ENCODE results near the gene CCDC159. TPM values are rescaled to one million over a fixed set of nuclear protein-coding genes. Genes with fewer than 3 reads are reported as not detected.

The CCDC159 gene
- polyA plus RNA-seq, 1 donor (not counting 4 experiments of a cell fraction or from before 2014, with no cell fraction given) = 6.4 TPM

- Histone ChIP-seq H2AFZ (ENCODE audit: control insufficient read depth, low read length) (no peak overlapping the region), H3K36me3 (ENCODE audit: control insufficient read depth in 2 of 2, extremely low read depth in 1 of 2, insufficient read depth in 2 of 2, low read length in 2 of 2) (no peaks in the 10 kb centered on the region), H3K9me3 (ENCODE audit: control insufficient read depth, low read depth, low read length) (no peaks in the 10 kb centered on the region), H3K27ac (ENCODE audit: control insufficient read depth, insufficient read depth, low read length) (no peak overlapping the region), H3K4me1 (ENCODE audit: control insufficient read depth, extremely low read depth, insufficient read depth, low read length) (no peaks in the 10 kb centered on the region), H4K20me1 (ENCODE audit: control insufficient read depth, extremely low read depth, insufficient read depth, low read length) (no peaks in the 10 kb centered on the region), H3K27me3 (ENCODE audit: control insufficient read depth, extremely low read depth, insufficient read depth, low read length) (no peaks in the 10 kb centered on the region), H3K4me2 (ENCODE audit: control insufficient read depth, extremely low read depth, insufficient read depth, low read depth, low read length) (no peak overlapping the region), H3K9me1 (ENCODE audit: control insufficient read depth, extremely low read depth, insufficient read depth, low read length) (no peaks in the 10 kb centered on the region), H3K9ac (ENCODE audit: control insufficient read depth, extremely low read depth, insufficient read depth, low read length) (no peak overlapping the region), H3K4me3 (ENCODE audit: control insufficient read depth in 2 of 3, extremely low read depth in 1 of 3, insufficient read depth in 2 of 3, low read depth in 1 of 3, low read length in 3 of 3) (no peak overlapping the region), H3K79me2 (ENCODE audit: control insufficient read depth, insufficient read depth, low read length) (no peaks in the 10 kb centered on the region)
- no peak for TF ChIP-seq EZH2 (IDR thresholded peaks at IDR 0.05; ENCODE audit: low read length)
- TF ChIP-seq, protein P1, sequence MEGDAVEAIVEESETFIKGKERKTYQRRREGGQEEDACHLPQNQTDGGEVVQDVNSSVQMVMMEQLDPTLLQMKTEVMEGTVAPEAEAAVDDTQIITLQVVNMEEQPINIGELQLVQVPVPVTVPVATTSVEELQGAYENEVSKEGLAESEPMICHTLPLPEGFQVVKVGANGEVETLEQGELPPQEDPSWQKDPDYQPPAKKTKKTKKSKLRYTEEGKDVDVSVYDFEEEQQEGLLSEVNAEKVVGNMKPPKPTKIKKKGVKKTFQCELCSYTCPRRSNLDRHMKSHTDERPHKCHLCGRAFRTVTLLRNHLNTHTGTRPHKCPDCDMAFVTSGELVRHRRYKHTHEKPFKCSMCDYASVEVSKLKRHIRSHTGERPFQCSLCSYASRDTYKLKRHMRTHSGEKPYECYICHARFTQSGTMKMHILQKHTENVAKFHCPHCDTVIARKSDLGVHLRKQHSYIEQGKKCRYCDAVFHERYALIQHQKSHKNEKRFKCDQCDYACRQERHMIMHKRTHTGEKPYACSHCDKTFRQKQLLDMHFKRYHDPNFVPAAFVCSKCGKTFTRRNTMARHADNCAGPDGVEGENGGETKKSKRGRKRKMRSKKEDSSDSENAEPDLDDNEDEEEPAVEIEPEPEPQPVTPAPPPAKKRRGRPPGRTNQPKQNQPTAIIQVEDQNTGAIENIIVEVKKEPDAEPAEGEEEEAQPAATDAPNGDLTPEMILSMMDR (optimal IDR thresholded peaks at IDR 0.05 in 1 of 3, IDR thresholded peaks at IDR 0.05 in 1 of 3, conservative IDR thresholded peaks at IDR 0.05 in 1 of 3; ENCODE audit: extremely low read depth in 1 of 3, insufficient read depth in 2 of 3, low read length in 3 of 3) = no peak
- dilution Hi-C loops (cut with MboI; ENCODE audit: extremely low pct_ligation_motif_present, low sequenced_read_pairs) = no loop called here
- FAIRE-seq = no peak
- DNase-seq (ENCODE audit: low read depth, low spot score) = no peak
These were observed 50.8 kb downstream of the CCDC159 start for GRCh38 chr19:11397089-11397610.

GRCh38 chr19:11399667-11400066 is 53.3 kb downstream of the CCDC159 start:
- TF ChIP-seq, protein P1 (optimal IDR thresholded peaks at IDR 0.05 in 1 of 3, IDR thresholded peaks at IDR 0.05 in 1 of 3, conservative IDR thresholded peaks at IDR 0.05 in 1 of 3; ENCODE audit: extremely low read depth in 1 of 3, insufficient read depth in 2 of 3, low read length in 3 of 3) = no peak
- no peak for TF ChIP-seq EZH2 (IDR thresholded peaks at IDR 0.05; ENCODE audit: low read length)
- dilution Hi-C loops (cut with MboI; ENCODE audit: extremely low pct_ligation_motif_present, low sequenced_read_pairs) = no loop called here

More at GRCh38 chr19:11399667-11400066, 53.3 kb downstream of the CCDC159 start:
- H3K79me2 ChIP-seq (ENCODE audit: control insufficient read depth, insufficient read depth, low read length) = no peaks in the 10 kb centered on the region
- FAIRE-seq (no peak), DNase-seq (ENCODE audit: low read depth, low spot score) (no peak)
- H3K4me3 ChIP-seq (ENCODE audit: control insufficient read depth in 2 of 3, extremely low read depth in 1 of 3, insufficient read depth in 2 of 3, low read depth in 1 of 3, low read length in 3 of 3) = no peak overlapping the region
- H2AFZ ChIP-seq (ENCODE audit: control insufficient read depth, low read length) = no peak overlapping the region
- H3K9me3 ChIP-seq (ENCODE audit: control insufficient read depth, low read depth, low read length) = no peaks in the 10 kb centered on the region
- H3K27ac ChIP-seq (ENCODE audit: control insufficient read depth, insufficient read depth, low read length) = no peak overlapping the region
- H4K20me1 ChIP-seq (ENCODE audit: control insufficient read depth, extremely low read depth, insufficient read depth, low read length) = no peaks in the 10 kb centered on the region
- no peaks in the 10 kb centered on the region for H3K36me3 ChIP-seq (ENCODE audit: control insufficient read depth in 2 of 2, extremely low read depth in 1 of 2, insufficient read depth in 2 of 2, low read length in 2 of 2)
- H3K9ac ChIP-seq (ENCODE audit: control insufficient read depth, extremely low read depth, insufficient read depth, low read length) = no peak overlapping the region
- no peaks in the 10 kb centered on the region for H3K9me1 ChIP-seq (ENCODE audit: control insufficient read depth, extremely low read depth, insufficient read depth, low read length)
- no peaks in the 10 kb centered on the region for H3K27me3 ChIP-seq (ENCODE audit: control insufficient read depth, extremely low read depth, insufficient read depth, low read length)
- H3K4me1 ChIP-seq (ENCODE audit: control insufficient read depth, extremely low read depth, insufficient read depth, low read length) = no peaks in the 10 kb centered on the region
- no peak overlapping the region for H3K4me2 ChIP-seq (ENCODE audit: control insufficient read depth, extremely low read depth, insufficient read depth, low read depth, low read length)

Measured in keratinocyte (primary cell).